HG02798 (cell line): ENCODE measurements around the gene SRGAP1.

ENCODE experiments used
- ATAC-seq: cut with Tn5 transposase; IDR thresholded peaks from one replicate; pipeline ENCODE4 v1.9.1; 2021; ENCODE audit warnings: mild to moderate bottlenecking; ENCODE audit not compliant: unreplicated experiment, poor library complexity

The SRGAP1 gene

DNA sequence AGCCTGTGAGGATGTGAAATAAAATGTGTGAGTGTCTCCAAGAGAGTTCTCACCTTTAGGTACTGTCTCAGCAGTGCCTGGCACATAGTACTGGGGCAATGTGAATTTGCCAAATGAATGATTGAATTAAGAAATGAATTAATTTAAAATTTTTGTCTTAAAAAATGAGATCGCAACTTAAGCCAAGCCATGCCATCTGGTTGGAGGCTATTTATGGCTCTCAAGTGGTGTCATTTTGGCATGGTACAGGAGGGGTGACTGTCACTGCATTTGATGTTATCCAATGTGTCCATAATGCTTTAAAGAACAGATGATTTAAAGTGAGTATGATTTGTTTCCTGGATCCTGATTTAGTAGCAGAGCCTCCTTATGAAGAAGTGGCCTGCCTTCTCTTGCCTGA is 80.3 kb downstream of the SRGAP1 start:
- no peak for ATAC-seq

DNA sequence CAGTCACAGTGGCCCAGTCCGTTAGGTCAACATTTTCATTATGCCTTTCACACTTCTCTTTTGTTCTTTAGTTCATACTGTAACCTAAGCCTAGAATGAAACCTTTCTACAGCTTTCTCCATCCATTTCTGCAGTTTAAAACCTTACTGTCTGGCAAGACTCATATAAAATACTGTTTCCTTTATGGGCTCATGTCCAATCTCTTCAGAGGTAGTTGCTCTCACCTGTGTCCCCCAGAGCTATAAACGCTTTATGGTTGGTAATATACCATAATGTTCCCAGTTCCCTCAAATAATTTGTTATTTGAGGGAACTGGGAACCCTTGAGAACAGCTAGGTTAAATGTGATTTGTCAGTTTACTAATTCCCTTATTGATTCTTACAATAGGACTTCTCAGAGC is 83.0 kb downstream of the SRGAP1 start:
- no peak for ATAC-seq

DNA sequence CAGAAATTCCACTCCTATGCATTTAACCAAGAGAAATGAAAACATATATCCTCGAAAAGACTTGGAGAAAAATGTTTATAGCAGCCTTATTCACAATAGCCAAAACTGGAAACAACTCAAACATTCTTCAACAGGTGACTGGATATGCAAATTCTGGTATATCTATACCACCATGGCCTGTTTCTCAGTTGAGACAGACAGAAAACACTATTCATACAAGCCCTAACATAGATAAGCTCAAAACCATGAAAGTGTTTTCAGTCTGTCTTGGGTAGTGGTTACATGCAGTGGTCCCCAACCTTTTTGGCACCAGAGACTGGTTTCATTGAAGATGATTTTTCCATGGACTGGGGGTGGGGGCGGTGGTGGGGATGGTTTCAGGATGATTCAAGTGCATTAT is 83.8 kb downstream of the SRGAP1 start:
- peak; percentile 69 for ATAC-seq

DNA sequence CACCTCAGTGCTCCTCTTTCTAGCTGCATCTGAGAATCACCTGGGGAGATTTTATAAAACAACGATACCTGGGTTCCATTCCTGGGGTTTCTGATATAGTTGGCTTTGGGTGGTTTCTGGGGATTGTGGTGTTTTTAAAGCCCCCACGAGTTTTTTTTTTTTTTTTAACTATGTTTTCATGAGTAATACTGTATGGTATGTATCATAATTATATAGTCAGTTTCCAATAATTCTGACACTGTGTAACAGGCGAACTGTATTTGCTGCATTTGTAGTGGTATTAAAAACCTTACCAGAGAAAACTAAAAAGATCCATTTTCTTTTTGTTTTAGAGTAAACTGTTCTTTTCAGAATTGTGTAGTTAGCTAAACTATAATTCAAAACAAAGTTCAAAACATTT is 84.9 kb downstream of the SRGAP1 start:
- ATAC-seq = no peak

DNA sequence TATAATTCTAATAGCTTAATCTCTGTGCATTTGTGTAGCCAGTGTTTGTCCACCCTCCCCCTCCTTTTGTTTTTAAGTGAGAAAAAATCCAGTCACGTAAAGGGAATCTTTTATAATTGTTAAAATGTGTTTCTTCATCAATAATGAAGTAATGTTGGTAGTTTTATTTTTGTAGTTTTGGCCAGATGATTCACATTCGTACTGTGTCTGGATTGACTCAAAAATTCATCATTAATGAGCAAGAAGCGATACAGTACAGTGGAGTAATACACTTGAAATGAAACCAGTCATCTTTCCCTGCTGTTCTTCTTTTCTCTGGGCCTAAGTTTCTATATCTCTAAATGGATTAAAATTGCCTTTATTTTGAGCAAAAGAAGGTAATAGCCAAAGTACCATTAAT is 86.5 kb downstream of the SRGAP1 start:
- no peak for ATAC-seq

DNA sequence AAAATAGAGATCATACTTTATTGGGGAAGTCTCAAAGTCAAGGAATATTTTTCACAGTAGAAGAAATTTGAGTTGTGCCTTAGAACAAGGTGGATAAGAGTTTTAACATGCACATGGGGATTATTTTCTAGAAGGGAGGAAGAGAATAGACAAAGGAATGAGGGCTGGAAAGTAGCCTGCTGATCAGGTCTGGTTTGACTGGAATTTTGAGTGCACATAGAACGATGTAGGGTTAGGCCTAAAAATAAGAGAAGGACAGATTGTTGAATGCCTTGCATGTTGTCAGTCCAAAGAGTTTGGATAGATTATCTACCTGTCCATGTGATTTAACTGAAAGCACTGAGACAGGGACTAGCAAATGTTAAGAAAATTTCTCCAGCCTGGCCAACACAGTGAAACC is 87.2 kb downstream of the SRGAP1 start:
- no peak for ATAC-seq

DNA sequence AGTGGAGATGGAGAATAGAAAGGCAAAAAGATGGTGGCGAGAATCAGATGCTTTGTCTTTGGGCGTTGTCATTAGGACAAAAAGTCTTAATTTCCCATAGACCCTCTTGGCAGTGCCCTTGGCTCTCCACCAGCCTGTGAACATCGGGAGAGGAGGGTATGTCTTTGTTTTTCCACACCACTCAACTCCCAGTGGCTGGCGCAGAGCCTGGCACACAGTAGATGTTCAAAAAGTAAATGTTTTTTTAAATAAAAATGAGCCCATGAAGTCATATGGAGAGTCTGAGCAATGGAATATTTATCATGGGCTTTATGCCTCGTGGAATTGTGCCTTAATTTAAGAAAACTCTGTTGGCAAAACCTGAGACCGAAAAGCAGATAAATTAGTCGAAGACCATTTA is 90.4 kb downstream of the SRGAP1 start:
- ATAC-seq = no peak

DNA sequence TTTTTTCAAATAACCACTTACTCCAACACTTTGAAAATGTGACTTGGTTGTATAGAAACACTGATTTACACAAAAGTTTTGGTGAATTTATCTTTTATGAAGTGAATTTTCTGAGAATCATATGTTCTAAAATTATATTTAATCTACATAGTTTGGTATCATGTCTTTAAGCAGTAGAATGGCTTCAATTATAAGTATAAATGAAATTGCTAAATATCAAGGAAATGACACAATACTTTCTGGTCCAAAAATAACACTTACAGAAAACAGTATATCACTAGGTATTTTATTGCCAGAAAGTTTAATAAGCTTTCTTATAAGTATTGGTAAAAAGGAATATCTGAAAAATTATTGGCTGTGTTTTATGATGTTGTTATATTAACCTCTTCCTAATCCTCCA is 90.9 kb downstream of the SRGAP1 start:
- ATAC-seq = no peak

DNA sequence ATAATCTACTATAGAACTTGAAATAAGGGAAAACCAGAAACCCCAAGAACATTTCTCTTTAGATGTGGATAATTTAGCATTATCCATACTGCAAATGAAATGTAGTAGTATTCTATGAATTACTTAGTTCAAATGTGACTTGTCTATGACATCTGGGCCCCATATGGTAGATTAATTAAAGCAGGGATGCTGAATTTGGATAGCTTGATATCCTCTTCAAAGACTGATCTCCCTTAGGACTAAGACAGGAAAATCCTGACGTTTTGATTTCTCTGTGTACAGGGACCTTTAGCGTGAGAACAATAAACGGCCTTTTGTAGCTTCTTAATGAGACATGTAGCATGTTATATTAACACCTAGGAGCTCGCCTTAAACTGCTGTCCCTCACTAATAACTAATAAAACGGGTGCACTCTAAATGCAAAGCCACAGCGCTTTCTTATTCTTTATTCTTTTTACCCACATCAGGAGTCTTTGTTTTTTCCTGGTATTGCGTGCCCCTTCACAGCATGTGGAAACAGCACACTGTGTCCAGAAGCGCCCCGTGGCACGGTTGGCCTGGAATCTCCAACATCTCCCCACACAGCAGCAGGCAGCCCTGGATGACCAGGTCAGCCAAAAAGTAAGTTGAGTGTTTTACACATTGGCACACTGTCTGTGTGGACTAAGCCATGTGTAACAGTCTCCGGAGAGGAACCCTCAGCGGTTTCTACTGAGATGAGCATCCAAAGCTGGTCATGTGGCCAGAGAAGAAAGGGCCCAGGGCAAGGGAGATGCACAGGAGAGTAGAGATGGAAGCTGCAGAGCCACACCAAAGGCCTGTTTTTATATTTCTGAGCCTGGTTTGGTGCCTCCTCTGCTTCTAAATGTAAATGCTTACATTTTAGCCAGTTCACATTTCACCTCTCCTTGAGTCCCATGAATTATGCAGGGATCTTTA is 93.1 kb downstream of the SRGAP1 start:
- no peak for ATAC-seq

DNA sequence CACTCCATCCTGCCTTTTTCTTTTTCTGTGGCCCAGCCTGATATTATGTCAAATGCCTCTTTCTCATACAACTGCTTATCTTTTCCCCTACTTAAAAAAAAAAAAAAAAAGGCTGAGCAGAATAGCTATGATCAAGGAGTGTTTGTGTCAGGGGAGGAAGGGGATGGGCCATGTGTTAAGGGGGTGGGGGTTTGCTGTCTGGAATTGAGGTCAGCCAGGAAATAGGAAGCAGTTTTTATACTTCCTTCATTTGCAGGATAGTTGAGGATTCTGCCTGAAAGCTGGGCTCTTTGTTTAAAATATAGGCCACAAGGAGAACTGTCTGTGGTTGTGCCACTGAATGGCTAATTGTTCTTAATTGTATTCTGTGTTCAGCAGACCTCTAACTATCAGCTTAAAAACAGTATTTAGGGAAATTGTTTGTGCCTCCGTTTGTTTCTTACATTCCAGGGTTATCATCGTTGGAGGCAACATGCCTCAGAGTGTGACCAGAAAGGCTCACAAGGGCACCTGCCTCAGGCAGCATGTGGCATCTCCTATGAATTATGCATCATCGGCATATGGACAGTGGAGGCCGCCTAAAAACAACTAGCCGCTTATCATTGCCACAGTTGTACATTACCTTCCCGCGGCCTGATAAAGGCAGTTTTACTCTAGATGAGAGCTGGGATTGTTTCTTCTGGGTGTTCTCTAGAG is 96.0 kb downstream of the SRGAP1 start:
- no peak for ATAC-seq

DNA sequence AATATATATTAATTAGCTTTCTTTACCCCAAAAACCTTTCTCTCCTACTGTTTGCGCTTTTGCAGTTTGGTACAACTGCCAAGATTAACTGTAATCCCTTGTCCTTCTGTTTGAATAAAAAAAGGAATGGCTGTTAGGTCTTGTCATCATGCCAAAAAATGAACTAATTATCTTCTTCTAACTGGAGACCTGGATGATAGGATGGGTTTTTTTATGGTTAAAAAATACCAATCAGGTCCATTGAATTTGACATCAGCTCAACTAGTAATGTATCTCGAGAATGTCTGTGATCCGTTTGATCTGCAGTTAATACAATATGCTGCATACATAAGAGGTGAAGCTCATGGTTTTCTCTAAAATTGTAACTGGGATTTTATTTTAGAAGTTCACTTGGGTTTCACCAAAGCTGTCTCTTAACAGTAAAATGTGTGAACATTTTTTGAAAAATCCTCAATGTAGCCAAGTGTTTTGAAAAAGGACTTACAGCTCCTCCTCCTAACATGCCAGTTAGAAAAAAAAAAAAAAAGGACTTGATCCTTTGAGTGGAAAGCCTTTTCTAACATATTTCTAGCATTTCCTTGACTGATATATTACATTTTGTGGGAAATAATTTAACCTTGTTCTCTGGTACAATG is 96.8 kb downstream of the SRGAP1 start:
- no peak for ATAC-seq

DNA sequence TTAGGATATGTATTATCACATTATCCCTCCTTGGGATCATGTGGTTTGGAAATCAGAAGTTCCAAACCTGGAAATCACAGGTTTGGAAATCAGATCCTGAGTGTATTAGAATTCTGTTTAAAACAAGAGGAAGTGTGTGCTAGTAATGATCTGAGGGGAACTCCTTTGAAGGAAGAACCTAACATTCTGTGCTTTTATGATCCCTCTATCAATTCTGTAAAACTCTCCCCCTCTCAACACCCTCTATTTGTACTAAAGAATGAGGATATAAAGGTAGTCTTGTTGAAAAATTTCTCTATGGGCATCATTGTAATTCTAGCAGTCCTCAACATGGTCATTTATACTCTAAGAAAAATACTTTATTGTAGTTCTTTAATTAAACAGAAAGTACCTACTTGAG is 97.4 kb downstream of the SRGAP1 start:
- no peak for ATAC-seq

DNA sequence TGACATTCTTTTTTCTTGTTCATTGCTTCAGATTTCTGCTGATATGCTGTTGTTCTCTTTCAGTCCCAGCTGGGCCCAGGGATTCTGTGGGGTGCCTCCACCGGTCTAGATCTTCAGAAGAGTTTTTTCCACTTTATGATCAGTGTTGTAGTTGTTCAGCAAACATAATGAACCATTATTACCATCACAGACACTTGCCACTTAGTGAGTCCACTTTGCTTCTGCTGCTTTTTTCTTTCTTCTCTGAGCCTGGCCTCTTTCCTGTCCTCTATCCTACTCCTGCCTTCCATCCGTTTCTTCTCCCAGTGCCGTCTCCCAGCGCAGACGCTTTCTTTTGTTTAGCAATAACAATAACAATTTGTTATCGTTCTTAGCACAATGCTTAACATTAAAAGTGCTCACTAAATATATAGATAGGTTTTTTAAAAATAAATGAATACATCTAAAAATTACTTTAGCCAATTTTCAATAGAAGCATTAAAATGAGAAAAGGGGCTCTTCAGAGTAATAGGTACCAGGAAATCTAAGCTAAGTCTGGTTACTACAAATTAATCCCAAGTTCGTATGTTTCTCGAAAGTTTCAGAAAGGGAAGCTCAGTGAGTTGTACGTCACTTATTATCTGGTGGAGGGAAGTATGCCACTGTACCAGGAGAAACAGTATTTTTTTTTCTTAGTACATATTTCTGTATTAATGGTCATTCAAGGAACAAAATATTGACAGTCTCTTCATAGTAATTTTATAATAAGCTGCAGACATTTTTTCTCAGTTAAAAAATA is 98.2 kb downstream of the SRGAP1 start:
- no peak for ATAC-seq

DNA sequence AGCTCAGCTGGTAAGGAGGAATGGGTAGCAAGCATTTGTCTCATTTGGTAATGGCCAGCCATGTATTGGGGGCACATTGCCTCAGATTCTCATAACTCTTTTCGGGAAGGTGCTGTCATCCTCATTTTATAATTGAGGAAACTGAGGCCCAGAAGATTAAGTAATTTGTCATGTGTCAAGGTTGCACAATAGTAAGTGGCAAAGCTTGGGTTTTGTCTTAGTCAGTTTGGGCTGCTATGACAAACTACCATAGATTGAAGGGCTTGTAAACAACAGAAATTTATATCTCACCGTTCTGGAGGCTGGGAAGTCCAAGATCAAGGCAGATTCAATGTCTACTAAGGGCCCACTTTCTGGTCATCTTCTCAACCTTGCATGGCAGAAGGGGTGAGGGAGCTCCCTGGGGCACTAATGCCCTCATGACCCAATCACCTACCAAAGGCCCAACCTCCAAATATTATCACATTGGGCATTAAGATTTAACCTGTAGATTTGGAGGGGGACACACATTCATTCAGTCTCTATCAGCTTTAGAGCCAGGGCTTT is 99.6 kb downstream of the SRGAP1 start:
- ATAC-seq = no peak

DNA sequence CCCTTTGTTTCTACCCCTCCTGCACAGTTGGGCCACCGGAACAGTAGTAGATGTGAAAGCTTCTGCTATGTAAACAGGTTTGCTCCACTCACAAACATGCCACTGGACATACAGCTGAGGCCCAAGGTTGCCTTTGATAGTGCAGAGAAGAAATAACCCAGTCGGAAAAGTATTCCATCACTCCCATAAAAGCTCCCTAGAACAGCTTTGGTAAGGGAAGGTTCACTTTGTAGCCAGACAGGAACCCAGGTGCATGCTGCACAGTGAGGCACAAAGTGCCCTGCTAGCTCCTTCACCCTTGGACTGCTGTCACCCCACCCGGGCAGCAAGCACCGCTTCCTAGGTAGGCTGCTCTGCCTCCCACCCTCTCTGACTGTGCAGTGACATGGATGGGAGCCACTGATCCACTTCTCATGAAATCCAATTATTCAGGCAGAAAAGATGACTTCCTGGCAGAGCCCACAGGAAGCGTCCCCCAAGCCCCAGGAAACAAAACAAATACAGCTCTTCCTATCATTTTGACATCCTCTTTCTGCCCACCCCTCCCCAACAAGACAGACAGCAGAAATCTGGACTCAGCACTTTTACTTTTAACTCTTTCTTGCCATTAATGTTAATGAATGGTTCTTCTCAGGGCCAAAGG is 100.2 kb downstream of the SRGAP1 start:
- ATAC-seq = no peak

DNA sequence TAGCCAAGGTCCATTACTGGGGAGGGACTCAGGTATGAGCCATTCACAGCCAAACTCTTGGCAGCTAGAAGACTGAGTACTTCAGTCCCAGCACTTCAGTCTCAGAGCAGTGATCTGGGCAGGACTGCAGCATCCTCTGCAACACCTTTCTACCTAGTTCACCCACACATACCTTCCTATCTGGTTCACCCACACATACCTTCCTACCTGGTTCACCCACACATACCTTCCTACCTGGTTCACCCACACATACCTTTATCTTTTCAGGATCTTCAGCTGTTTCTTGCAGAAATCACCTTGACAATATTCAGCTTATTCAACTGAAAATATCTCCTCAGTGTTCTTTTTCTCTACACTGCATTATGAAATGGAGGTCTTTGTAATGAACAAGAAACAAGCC is 101.3 kb downstream of the SRGAP1 start:
- ATAC-seq = no peak

DNA sequence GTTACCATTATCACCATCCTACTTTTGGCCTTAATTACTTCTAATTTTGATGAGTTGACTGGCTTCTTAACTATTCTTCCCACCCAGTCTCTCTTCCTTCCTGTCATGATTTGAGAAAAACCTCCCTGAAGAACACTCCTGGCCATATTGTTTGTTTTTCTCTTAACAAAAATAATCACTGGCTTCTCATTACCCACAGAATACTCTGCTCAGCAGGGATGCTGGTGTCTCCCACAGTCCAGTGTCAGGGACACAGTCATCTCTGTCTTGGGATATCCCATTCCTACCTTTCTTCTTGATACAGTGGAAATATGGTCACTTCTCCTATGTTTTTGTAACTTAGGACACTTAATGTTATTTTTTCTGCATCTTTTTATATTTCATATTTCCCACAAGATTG is 103.7 kb downstream of the SRGAP1 start:
- ATAC-seq = no peak

DNA sequence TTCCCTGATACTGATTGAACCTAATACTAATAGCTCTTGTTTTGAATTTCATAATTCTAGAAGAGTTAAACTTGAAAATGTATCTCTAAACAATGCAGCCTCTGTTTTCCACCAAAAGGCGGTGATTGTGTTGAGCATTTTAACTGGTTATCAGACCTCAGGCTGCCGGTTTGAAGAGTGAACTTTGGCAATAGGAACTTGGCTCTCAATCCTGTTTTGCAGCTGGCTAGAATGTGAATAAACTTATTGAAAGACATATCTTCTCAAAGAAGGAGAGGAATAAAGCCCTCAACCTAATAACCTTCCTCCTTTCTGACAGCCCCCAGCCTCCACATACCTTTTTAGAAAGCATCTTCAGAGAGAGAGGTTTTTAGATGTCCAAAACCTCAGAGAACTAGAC is 105.4 kb downstream of the SRGAP1 start:
- no peak for ATAC-seq

DNA sequence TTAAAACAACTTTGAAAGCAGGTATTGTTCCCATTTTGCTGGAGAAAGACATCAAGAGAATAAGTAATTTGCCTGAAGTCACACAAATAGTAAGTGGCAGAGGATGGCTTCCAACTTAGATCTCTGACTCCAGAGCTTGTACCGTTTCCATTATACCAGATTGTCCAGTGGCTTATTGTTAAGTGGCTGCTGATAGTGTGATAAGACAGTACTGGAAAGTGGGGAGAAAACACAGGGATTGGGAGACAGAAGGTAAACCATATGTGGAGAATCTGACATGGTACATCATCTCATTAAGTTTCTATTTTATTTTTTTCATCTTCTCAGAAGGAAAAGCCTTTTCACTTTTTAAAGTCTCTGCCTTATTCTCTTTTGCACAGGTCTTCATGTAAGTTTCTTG is 108.5 kb downstream of the SRGAP1 start:
- ATAC-seq = no peak
